ENCODE data around the gene TSC22D3.

GRCh38 chrX:107823456-107823855 is 47.9 kb upstream of the TSC22D3 start:
- TF ChIP-seq CTCF (IDR thresholded peaks at IDR 0.05; ENCODE audit: insufficient read depth, low read length, poor library complexity, severe bottlenecking), result no peak
- no peak for TF ChIP-seq EZH2phosphoT487 (conservative IDR thresholded peaks at IDR 0.05; ENCODE audit: low read length)

Data from SU-DHL-6 (cell line).